Fibroblast of skin of scalp (primary cell): ENCODE data around the gene CALM1.
"Not testable (repeated sequence)": the region's sequence is repeated elsewhere in the genome, so short reads cannot be mapped to it uniquely, and the experiment has no call there.

ENCODE experiments used
- DNase-seq: peaks from one replicate; pipeline ENCODE4 v3.0.0-alpha.2; 2013

The CALM1 gene

DNA sequence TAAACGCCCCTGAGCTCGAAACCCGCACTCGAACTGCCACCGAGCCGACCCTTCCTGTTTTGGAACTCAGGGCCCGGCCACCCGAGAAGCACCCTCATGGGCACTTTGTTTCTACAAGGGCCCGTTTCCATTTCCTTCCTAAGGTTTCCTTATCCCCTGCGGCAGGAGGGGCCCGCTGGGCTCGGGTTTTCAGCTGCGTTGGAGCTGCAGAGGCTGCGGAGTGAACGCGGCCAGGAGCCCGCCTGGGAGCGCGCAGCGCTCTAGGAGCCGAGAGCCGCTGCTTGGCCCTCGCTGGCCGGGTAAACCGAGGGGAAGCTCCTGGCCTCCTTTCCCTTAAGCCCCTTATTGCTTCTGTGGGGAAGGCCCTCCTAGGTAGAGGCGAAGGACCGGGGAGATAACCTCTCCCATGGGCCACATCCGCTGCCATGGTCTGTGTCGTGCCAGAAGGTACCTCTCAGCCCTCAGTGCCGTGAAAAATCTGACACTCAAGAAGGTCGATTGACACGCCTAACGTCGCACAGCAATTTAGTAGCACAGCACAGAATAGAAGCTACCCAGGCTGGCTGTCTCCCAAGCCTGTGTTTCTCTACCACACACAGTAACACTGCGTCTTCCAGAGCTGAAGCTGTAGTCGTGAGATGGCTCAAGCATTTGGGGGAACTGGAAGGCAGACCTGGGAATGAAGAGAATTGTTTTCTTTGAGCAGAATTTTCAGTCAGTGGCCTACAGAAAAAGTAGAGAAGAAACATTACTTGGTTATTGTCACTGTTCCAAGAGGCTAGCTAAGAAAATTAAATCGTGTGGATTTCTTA lies 12.9 kb upstream of the CALM1 start:
- DNase-seq: peak; percentile 44

DNA sequence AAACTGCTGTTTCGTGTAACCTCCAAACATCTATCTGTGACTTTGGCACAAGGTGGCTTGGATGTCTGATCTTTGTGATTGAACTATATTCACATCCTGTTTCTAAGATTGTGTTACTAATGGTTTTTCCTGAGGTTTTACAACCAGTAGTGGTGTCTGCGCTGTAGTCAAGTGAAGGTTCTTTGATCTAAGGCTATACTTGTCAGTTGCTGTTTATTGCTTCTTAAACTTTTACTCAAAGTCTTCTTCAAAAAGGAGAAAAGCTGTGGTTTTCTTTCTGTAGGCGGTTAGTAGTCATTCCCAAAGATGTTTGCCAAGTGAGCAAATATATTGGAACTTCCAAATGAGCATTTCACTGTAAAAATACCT lies 12.3 kb upstream of the CALM1 start:
- no peak for DNase-seq

DNA sequence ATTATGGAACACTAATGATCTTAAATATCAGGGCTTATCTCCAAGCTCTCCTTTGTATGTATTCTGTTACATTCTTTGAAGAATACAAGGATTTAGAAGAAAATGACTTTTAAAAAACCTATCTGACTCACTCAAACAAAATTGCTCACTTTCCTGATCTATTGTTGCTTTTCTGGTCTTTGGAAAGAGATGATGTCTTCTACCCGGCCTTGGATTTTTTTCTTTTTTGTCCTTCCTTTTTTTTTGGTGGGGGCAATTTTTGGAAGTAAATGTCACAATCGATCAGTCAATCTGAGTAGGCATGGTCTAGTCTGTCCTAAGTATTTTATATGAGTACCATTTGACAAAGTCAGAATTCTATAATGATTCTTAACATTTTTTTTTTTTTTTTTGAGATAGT lies 10.5 kb upstream of the CALM1 start:
- DNase-seq: no peak

DNA sequence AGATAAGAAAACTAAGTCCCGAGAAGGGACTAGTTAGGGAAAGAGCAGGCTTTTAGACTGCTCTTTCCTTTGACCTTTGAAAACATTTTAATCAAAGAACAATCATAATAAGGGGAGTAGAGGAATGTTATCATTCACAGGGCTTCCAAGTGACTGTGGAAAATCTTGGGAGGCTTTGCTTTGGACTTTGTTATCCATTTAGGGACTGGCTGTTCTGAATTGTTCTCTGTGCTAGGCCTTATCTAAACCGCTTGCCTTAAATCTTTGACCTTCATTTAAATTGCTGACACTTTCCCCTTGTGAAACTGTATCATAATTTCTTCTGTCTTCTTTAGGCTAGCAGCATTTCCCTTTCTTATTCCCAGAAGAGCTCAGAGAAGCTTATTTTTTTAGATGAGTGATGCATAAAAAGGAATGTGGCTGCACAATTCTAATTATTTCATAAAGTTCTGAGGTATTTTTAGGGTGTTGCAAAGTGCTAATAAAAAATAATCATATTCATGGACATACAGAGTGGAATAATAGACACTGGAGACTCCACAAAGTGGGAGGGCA lies 9.5 kb upstream of the CALM1 start:
- DNase-seq: peak; percentile 57

DNA sequence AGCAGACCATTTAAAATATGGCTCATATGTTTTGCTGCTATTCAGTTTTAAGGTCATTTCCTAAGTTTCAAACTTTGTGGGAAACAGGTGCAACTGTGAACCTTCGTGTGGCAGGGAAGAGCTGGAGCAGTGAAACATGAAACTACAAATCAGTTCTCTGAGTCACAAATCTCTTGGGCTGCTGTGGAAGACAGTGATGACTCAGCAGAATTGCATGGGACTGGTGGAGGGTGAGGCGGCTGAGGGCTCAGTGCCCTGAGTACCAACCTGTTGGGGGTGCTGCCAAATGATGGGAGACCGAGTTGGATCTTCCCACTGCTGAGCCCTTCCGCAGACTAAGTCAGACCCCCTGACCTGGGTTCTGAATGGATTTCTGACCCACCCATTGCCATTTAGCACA lies 8.4 kb upstream of the CALM1 start:
- peak; percentile 82 for DNase-seq

DNA sequence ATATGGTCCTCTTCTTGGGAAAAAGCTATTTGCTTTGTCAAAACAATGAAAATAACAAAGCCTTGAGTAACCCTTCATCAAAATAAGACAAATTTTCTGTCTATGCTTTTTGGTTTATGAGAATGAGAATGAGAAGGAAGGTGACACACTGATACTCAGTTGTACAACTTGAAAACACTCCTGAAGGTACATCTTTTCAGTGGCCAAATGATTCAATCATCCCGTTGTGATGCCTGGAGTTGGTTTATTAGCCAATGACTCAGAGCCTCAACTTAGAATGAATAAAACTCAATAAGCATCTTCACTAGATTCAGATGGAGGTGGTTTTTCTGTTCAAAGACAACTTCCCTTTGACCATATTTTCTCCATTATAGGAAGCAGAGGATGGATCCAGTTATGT lies 7.8 kb upstream of the CALM1 start:
- DNase-seq: no peak

DNA sequence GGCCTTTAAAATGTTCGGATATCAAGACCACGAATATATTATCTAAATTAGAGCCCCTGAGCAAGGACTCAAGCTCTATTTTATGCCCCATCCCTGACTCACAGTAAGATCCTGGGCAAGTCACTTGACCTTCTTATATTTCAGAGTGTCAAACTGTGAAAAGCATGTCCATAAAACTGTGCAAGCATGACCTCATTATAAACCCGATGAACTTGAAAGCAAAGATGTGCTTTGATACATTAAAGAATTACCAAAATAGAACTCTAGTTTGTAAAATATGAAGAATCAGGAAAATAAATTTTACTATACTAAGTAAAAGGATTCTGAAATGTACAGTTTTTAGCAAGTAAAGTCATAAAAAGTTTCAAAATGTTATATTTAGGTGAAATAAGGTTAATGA lies 2.9 kb upstream of the CALM1 start:
- no peak for DNase-seq

DNA sequence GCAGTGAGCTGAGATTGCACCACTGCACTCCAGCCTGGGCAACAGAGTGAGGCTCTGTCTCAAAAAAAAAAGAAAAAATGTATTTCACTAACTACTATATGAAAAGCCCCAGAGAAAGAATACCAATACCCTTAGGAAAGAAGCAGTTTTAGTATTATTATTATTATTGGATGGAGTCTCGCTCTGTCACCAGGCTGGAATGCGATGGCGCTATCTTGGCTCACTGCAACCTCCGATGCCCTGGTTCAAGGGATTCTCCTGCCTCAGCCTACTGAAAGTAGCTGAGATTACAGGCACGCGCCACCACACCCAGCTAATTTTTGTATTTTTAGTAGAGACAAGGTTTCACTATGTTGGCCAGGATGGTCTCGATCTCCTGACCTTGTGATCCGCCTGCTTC lies 2.0 kb upstream of the CALM1 start:
- not testable (repeated sequence) for DNase-seq

DNA sequence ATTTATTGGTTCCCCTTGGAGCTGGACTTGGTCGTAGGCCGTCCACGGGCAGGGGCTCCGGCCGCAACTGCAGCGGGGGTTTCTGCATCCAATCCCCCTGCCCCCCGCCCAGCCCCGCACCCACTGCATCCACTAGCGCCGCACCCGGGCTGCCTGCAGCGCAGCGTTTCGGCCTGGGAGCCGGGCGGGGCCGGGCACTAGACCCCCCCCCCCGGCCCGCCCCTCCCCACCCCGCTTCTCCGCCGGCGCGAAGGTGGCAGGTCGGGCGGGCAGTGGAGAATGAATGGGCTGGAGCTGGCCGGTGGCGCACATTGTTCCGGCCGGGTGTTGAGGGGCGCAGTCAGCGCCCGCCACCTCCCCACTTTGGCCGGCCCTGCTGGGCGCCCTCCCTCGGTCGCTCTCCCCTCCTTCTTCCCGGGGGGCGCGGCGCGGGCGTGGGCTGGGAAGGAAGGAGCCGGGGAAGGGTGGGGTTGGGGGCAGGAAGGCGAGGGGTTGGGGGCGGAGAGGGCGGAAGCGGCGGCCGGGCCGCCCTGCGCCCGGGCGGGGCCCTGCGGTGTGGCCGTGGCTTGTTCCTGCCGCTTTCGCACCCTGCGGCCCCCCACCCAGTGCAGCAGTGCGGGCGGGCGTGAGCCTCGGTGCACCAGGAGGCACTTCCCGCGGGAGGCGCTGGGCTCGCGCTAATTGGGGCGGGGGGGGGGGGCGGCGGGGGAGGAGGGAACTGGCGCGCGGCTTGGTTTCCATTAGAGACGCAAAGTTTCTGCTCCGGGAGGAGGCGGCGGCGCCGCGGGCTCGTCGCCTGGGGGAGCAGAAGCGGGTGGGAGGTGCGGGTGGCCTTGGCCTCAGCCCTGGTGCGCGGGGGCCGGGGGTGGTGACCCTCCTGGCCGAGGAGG lies 841 bp downstream of the CALM1 start:
- DNase-seq: peak; percentile 53

DNA sequence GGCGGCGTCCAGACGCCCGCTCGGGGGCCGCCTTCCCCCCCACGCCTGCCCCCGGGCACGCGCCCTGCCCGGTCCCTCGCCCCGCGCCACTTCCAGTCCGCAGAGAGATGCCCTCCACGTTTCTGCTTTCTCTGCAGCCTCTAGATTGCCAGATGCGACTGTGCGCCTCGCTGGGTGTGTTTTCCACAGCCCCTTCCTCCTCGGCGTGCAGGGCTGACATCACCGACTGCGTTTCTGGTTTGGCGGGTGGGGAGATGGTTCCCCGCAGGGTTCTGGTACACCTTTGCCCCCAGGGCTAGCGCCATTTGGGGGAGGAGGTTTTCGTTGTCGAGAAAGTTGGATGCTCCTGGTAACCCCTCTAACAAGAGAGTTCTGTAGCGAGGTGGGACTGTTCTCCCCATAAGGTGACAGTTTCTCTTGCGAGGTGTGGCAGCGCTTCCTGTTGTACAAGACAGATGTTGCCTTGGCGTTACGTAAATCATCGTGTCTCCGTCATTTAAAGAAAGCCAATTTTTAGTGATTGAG lies 1.5 kb downstream of the CALM1 start:
- no peak for DNase-seq

DNA sequence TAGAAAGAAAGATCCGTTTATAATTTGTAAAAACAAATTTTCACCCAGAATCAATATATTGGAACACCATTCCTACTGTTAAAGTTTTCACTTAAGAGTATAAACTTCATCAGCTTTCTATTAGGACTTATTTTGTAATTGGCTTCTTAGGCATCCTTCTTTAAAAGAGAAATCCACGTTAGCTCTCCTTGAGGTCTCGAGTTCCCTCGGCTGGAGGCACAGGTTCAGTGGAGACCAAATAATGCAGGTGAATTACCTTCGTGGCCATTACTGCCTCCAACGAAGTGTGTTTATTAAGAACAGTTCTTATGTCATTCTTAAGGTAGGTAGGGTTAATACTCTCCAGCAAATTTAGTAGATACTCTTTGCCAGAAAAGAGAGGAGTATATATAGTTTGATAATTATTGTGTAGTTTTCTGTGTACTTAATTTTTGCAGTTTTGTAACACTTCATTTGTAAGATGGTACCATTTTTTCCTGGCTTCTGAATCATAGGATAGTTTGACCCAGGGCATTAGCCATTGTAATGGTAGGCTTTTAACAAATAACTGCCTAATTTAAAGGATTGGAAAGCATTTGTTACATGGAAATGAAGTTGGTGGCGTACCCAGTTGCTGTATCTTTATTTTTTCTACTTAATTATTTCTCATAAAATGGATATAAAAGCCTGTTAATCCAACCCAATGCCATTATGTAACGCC lies 2.2 kb downstream of the CALM1 start:
- no peak for DNase-seq

DNA sequence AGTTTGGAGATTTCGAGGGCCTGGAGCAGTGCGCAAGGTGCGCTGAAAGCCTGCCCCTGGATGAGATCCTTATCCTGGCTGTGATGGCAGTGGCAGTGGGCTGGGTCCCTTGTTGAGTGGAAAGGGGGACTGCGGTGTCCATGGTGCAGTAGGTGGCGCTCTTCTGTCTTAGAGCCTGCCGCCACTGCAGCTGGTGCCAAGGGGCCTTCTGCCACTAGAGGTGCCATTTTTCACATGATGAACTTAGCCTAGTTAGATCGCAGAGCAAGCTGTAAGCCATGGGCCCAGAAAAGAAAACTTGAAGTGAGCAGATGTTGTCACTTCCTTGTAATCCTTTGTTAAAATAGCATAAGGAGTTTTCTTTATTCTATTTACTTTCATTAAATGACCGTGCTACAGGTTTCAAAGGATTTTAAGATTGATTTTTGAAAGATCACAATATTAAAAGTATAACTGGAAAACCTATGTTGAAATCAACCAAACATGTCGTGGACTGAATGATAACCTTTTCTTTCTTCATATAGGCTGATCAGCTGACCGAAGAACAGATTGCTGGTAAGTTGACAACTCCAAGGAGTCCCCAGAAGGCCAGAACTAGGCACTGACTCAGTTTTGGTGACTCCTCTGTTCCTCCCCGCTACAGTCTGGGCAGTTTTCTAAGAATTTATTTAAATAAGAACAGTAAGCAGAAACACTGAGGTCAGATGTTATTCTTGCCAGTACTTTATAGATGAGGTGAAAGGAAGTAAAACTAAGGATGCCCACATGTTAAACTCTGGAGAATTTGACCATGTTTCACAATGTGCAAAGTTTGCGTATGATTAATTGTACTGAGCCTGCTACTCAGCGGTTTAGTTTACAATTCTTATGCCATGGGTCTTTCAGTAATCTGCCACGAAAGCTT lies 3.0 kb downstream of the CALM1 start:
- DNase-seq: peak; percentile 91

DNA sequence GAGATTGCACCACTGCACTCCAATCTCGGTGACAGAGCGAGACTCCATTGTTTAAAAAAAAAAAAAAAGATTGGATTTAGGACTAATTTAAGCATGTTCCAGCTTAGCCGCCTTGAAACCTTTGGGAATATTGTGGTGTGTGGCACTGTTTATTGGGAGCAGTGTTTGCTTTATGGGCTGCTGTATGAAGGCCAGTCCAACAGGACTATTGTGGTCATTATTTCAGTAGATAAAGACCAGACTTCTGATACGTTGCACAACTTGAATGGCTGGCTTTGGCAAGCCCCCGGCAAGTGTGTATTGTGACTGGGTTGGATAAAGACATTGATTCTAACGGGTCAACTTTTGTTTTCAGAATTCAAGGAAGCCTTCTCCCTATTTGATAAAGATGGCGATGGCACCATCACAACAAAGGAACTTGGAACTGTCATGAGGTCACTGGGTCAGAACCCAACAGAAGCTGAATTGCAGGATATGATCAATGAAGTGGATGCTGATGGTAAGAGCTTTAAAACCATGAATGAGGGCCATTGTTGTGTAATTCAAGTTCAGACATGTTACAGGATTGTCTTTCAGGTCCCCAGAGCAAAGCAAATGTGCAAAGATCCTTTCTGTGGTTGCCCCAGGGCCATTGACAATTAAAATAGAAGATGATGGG lies 4.2 kb downstream of the CALM1 start:
- DNase-seq: no peak

DNA sequence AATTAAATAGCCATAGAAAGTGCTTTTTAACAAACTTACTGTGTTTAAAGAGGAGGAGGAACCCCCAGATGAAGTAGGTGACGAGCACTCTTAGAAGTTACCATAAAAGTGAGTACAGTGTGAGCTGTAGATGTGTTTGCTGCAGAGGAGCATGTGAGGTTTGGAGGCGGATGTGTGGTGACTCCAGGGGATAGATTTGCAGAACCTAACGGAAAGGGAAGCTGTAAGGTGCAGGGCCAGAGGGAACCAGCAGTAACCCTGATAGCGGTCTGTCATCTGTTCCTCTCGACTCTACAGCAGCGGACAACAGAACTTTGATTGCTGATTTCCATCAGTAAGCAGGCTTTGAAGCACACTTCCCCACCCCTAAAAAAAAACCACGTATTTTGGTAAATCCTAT lies 5.2 kb downstream of the CALM1 start:
- no peak for DNase-seq

DNA sequence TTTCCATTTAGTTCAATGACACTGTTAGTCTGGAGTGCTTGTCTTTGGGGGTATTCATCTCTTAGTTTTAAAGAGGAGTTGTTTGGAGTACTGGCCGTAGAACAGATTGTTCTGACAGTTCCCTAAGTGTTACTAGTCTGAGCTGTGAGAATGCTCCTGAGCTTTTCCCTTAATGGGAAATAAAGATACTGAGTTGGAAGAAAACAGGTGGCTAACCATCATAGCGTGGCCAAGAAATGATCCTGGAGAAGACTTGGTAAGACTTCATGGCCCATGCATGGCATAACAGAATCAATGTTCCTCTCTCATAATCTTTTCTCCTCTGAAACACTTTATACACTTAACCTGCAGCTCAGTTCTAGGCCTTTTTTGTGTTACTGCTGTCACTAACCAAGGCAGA lies 6.2 kb downstream of the CALM1 start:
- no peak for DNase-seq

DNA sequence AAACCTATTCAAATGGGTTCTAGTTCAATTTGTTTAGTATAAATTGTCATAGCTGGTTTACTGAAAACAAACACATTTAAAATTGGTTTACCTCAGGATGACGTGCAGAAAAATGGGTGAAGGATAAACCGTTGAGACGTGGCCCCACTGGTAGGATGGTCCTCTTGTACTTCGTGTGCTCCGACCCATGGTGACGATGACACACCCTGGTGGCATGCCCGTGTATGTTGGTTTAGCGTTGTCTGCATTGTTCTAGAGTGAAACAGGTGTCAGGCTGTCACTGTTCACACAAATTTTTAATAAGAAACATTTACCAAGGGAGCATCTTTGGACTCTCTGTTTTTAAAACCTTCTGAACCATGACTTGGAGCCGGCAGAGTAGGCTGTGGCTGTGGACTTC lies 8.3 kb downstream of the CALM1 start:
- no peak for DNase-seq

DNA sequence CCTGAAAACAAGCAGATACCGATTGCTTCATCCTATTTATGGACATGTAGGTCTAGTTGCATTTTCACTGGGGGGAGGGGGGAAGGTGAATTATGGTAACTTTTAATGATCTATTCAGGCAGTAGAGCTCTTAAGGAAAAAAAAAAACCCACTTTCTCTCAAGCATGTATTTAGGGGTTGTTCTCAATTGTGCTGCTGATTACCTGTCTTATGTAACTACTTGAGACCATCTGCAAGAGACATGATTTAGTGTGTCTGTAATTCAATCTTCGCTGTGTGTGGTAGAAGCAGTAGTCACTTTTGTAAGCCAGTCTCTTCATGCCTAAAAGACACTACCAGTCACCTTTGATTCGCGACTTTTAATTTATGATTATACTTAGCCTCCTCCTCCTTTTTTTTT lies 8.9 kb downstream of the CALM1 start:
- DNase-seq: no peak

DNA sequence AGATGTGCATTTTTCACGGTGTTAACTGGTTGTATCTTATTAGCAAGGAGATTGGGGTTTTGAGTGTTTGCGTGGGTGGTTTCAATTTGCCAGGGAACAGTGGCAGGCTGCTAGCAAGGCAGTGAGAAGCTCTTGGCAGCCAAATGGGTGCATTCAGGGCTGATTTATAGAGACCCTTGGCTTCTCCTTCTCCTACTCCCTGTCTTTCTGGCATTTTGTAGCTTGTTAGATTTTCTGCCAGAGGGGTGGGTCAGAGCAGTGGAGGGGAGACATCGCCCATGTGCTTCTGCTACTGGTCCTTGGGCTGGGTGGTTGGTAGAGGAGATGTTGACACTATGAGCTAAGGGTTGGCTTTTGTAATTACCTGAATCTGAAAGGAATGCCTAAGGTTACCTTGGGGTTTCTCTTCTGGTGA lies 9.6 kb downstream of the CALM1 start:
- no peak for DNase-seq

DNA sequence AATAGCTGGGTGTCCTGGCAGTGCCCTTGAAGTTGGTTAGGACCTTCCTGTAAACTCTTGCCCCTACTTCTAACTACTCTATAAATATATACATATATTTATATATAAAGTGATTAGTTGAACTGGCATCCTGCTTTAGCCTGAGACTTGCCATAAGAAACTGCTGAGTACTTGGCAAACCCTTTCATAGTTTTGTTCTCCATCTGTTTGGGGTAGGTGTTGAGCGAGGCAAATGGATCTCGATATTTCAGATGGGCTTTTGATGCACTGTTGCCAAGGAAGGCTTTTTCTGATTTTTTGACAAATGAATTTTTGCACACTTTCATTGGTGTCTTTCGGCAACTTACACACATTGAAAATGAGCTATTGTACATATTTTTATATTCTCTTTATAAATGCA lies 10.4 kb downstream of the CALM1 start:
- DNase-seq: no peak

DNA sequence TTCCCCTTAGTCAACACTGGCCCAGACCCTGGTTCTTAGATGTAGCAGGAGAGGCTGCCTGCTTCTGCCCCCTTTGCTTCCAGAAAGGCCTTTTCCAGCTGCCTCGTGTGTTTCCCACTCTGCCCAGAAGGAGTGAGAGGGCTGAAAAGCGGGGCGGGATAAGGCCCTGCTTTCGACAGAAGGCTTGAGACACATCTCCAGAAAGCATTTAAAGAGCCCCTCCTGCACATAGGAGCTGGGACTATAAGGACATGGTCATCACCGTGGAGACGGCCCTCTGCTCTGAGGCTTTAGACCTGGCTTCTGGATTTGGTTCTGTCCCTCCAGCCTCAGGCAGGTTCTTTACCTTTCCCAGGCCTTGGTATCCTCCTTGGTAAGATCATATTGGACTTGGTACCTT lies 11.9 kb downstream of the CALM1 start:
- peak; percentile 22 for DNase-seq

DNA sequence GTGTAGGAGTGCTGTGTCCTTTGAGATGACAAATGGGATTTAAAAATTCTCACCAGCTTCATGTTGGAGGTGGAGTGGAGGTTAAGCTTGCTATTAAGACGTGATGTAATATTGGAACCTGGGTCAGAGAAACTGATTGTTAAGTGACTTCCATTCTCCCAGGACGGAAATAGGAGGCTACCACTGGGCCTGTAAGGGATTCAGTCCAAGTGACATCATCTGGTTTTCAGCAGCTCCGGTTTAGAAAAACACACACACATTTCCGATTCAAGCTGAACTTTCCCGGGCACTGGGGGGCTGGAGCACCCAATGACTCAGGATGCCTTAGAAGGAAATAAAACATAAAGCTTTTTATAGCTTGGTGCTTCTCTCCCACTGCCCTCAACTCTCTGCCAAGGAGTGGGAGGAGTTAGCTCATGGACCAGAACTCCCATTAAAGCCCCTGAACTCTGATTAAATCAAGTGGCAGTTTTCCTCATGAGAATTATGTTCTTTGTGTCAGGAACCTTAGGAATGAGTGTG lies 12.4 kb downstream of the CALM1 start:
- peak; percentile 97 for DNase-seq
